KMS-11 (cell line): Measurements from ENCODE around the gene RAD18.

Experiments
- H2AFZ ChIP-seq: fragments of 200-600 bp; sonication (generic); 2 replicates; pipeline ENCODE4 v1.6.1; 2016; ENCODE audit warnings: antibody characterized with exemption, mixed run types, low read depth
- H3K27ac ChIP-seq: fragments of 200-600 bp; sonication (generic); 2 replicates; pipeline ENCODE4 v1.6.1; 2016; ENCODE audit warnings: mild to moderate bottlenecking, mixed run types
- H3K27me3 ChIP-seq: fragments of 200-600 bp; sonication (generic); 2 replicates; pipeline ENCODE4 v1.6.1; 2017; ENCODE audit warnings: mild to moderate bottlenecking, low read depth, mixed run types, moderate library complexity; ENCODE audit not compliant: insufficient read depth
- H3K36me3 ChIP-seq: fragments of 200-600 bp; sonication (generic); 2 replicates; pipeline ENCODE4 v1.6.1; 2017; ENCODE audit warnings: mild to moderate bottlenecking, mixed run types; ENCODE audit not compliant: insufficient read depth
- H3K4me1 ChIP-seq: fragments of 200-600 bp; sonication (generic); 2 replicates; pipeline ENCODE4 v1.6.1; 2016; ENCODE audit warnings: mild to moderate bottlenecking, low read depth, mixed run types; ENCODE audit not compliant: poor library complexity, severe bottlenecking
- H3K4me2 ChIP-seq: fragments of 200-600 bp; sonication (generic); 2 replicates; pipeline ENCODE4 v1.7.0; 2016; ENCODE audit warnings: mild to moderate bottlenecking, mixed run types
- H3K4me3 ChIP-seq: fragments of 200-600 bp; sonication (generic); IDR thresholded peaks from 2 replicates; pipeline ENCODE4 v1.6.1; 2017; ENCODE audit warnings: low read depth, low read length, mixed read lengths; ENCODE audit not compliant: insufficient read depth
- H3K79me2 ChIP-seq: fragments of 200-600 bp; sonication (generic); 2 replicates; pipeline ENCODE4 v1.6.1; 2016; ENCODE audit warnings: low read depth, mixed run types; ENCODE audit not compliant: insufficient read depth
- H3K9ac ChIP-seq: fragments of 200-600 bp; sonication (generic); 2 replicates; pipeline ENCODE4 v1.6.1; 2016; ENCODE audit warnings: mild to moderate bottlenecking, mixed run types
- H4K20me1 ChIP-seq: fragments of 200-600 bp; sonication (generic); 2 replicates; pipeline ENCODE4 v1.6.1; 2016; ENCODE audit warnings: mild to moderate bottlenecking, mixed run types; ENCODE audit not compliant: insufficient read depth
- TF ChIP-seq, protein P1 (sequence below): fragments of 200-600 bp; sonication (generic); conservative IDR thresholded peaks from 2 replicates; pipeline ENCODE4 v1.6.1; 2017; ENCODE audit warnings: low read depth, mild to moderate bottlenecking, antibody characterized with exemption, low read length, moderate library complexity, mixed read lengths

Gene RAD18

DNA sequence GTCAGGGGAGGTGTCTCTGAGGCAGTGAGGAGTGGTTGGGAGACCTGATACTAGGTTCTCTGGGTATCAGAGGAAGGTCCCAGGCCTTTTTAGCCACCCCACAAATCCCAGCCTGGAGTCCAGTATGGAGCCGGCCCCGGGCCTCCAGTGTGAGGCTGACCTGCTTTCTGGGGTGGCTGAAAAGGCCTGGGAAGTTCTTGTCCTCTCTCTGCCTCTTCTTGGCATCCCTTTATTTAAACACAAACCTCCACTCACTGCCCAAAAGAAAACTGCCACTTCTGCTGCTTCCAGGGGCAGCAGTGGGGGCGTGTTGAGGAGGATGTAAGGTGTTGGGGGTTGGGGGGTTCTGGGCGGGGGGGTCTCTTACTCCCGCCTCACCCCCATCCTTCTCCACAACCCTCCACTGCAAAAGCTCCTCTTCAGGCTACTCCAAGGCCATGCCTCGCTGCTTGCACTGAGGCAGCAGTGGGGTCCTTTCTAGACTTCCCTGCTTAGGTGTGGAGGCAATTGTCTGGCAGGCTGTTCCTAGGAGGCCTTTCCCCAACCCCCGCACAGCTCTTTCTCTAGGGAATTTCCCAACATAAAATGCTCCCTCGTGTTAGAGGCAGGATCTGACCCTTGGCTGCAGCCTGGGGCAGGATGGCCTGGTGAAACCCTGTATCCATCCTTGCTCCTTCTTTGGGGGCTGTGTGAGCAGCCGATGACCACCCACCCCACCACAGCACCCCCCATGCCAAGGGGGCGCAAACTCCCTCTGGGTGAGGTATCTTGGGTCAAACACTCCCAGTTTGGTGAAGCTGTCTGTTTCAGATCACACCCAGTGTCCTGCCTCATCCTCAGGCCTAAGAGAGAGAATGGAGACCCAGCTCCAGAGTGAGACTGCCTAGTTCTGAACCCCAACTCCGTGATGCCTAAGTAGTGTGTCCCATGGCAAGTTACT is 12.1 kb upstream of the RAD18 start:
- H3K27me3 ChIP-seq: no peaks in the 10 kb centered on the region
- no peaks in the 10 kb centered on the region for H3K79me2 ChIP-seq
- H3K9ac ChIP-seq: no peak overlapping the region
- H2AFZ ChIP-seq: no peak overlapping the region
- H4K20me1 ChIP-seq: no peaks in the 10 kb centered on the region
- TF ChIP-seq, protein P1, sequence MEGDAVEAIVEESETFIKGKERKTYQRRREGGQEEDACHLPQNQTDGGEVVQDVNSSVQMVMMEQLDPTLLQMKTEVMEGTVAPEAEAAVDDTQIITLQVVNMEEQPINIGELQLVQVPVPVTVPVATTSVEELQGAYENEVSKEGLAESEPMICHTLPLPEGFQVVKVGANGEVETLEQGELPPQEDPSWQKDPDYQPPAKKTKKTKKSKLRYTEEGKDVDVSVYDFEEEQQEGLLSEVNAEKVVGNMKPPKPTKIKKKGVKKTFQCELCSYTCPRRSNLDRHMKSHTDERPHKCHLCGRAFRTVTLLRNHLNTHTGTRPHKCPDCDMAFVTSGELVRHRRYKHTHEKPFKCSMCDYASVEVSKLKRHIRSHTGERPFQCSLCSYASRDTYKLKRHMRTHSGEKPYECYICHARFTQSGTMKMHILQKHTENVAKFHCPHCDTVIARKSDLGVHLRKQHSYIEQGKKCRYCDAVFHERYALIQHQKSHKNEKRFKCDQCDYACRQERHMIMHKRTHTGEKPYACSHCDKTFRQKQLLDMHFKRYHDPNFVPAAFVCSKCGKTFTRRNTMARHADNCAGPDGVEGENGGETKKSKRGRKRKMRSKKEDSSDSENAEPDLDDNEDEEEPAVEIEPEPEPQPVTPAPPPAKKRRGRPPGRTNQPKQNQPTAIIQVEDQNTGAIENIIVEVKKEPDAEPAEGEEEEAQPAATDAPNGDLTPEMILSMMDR: no peak
- no peaks in the 10 kb centered on the region for H3K36me3 ChIP-seq
- no peak overlapping the region for H3K4me2 ChIP-seq
- H3K27ac ChIP-seq: no peak overlapping the region
- H3K4me1 ChIP-seq: no peaks in the 10 kb centered on the region
- H3K4me3 ChIP-seq: no peak overlapping the region

DNA sequence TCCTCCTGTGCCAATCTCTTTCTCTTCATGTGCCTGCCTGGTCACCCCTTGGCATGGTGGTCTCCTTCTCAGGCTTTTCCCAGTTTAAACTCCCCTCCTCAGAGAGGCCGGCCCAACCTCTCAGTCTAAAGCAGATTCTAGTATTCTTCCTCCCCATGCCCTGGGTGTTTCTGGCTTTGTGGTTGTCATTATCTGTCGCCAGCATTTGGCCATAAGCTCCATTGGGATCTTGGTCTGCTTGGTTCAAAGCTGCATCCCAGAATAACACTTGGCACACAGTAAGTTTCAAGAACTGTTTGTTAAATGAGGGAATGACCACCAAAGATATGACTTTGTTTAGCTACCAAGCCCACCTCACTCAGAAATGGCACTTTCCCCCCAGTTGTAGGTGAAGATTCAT is 11.2 kb upstream of the RAD18 start:
- Histone ChIP-seq H3K27ac (no peak overlapping the region), H3K4me1 (no peaks in the 10 kb centered on the region), H2AFZ (no peak overlapping the region), H3K9ac (no peak overlapping the region), H3K27me3 (no peaks in the 10 kb centered on the region), H4K20me1 (no peaks in the 10 kb centered on the region), H3K4me2 (no peak overlapping the region), H3K36me3 (no peaks in the 10 kb centered on the region), H3K4me3 (no peak overlapping the region), H3K79me2 (no peaks in the 10 kb centered on the region)
- TF ChIP-seq, protein P1: no peak

DNA sequence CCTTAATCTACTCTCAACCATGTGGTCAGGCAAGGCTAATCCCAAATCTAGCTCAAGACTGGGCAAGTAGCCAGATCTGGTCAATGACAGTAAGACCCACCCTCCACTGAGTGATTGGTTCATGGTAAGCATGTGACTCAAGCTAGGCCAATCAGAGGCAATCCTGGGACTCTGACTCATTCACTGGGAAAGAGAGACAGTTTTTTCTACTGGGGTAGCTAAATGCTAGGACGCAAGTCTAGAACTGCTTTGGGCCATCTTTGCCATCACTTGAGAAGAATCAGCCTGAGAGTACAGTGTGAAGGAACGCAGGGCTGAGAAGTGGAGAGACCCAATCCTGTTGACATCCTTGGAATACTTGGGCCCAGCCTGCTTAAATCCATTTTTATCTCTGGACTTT is 9.4 kb upstream of the RAD18 start:
- no peak overlapping the region for H3K4me3 ChIP-seq
- no peaks in the 10 kb centered on the region for H3K79me2 ChIP-seq
- no peak overlapping the region for H3K4me2 ChIP-seq
- no peaks in the 10 kb centered on the region for H3K4me1 ChIP-seq
- TF ChIP-seq, protein P1: no peak
- H3K27ac ChIP-seq: no peak overlapping the region
- no peak overlapping the region for H3K9ac ChIP-seq
- no peaks in the 10 kb centered on the region for H3K27me3 ChIP-seq
- no peak overlapping the region for H2AFZ ChIP-seq
- H3K36me3 ChIP-seq: no peaks in the 10 kb centered on the region
- H4K20me1 ChIP-seq: no peaks in the 10 kb centered on the region

DNA sequence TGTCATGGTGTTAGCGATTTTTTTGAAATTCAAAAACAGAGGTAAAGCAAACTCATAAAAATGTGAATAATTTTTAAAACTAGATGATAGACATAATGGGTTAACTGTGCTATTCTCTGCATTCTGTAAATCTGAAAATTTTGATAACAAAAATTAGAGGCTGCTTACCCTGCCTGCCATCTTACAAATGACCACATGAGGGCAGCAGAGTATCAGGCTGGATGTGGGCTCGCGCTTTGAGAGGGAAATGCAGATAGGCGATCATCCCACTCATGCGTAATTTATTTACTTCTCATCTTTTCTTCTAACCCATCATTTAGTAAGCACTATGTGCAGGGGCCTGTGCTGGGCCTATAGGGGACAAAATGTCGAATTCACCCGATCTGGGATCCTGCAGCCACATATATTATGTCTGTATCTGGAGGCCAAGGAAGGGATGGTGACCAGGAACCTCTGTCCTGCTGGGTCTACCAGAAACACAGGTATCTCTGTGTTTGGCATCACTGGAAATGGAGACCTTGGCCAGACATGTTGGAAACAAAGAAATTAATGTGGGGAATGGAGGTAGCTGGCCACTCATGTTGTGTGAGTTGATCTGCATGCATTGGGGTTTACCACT is 7.8 kb upstream of the RAD18 start:
- Histone ChIP-seq H3K36me3 (no peaks in the 10 kb centered on the region), H3K4me2 (no peak overlapping the region)
- TF ChIP-seq, protein P1: peak; percentile 87

More for the DNA sequence above, 7.8 kb upstream of the RAD18 start:
- Histone ChIP-seq H3K79me2 (no peaks in the 10 kb centered on the region), H3K4me3 (no peak overlapping the region), H4K20me1 (no peaks in the 10 kb centered on the region), H3K27ac (no peak overlapping the region), H3K9ac (no peak overlapping the region), H3K27me3 (no peaks in the 10 kb centered on the region), H3K4me1 (no peaks in the 10 kb centered on the region), H2AFZ (peak overlapping the region; percentile 28; the same call in 1 of the 2 replicates)
